ENCODE data around the gene LSM10. TPM values are rescaled to one million over a fixed set of nuclear protein-coding genes. Genes with fewer than 3 reads are reported as not detected.

LSM10 gene
- total RNA-seq, 1 donor from 2014 or later, result 39.4 TPM

DNA sequence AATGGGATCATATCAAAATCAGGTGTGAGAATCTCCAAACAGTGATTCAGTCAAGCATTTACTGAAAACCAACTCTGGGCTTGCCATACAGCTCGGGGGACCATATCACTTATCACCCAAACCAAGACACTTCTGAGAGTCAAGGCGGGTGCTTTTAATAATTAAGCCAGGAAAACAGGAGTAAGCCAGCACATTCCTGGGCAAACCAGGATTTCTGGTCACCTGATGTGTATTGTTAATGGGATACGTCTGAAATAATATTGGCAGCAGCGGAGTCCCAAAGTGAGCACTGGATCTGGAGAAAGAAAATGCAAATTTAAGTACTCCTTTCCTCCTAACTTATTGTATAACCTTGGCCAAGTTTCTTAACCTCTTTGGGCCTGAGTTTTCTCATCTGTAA is 34.9 kb upstream of the LSM10 start:
- TF ChIP-seq CTCF (IDR thresholded peaks at IDR 0.05), result no peak
- Histone ChIP-seq H3K4me1 (no peaks in the 10 kb centered on the region), H3K4me3 (no peak overlapping the region), H3K9me3 (no peaks in the 10 kb centered on the region), H3K27ac (no peak overlapping the region), H3K36me3 (peaks cover 10% of the 10 kb centered on the region), H3K27me3 (no peaks in the 10 kb centered on the region)
- intact Hi-C loops (cut with DNase I), result no loop called here
- DNase-seq (no peak), ATAC-seq (peak; percentile 60)

DNA sequence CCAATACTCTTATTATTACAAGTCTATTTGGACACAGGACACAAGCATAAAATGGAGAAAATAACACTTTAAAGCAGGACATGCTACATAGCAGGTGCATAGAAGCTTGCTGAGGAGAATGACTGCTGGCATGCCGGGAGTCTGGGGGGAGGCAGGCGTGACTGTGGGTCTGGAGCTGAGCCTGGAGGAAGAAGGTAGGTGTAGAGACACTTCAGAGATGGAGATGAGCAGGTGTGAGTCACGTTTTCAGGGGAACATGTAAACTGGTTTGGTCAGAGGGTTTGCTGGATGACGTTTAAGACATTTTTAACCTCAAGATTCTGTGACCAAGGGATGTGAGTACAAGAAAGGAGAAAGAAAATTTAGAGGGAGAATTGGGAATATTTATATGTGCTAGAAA is 28.1 kb upstream of the LSM10 start:
- H3K4me3 ChIP-seq, result no peak overlapping the region
- peaks cover 16% of the 10 kb centered on the region for H3K36me3 ChIP-seq
- intact Hi-C loops (cut with DNase I), result loop anchor here (10.0 kb wide), 1 partner anchor 81 kb away; no protein-coding TSS in a partner anchor
- TF ChIP-seq CTCF (IDR thresholded peaks at IDR 0.05), result no peak
- H3K27ac ChIP-seq, result no peak overlapping the region
- H3K9me3 ChIP-seq, result no peaks in the 10 kb centered on the region
- no peaks in the 10 kb centered on the region for H3K27me3 ChIP-seq
- ATAC-seq (no peak), DNase-seq (no peak)
- peaks cover 3% of the 10 kb centered on the region for H3K4me1 ChIP-seq

DNA sequence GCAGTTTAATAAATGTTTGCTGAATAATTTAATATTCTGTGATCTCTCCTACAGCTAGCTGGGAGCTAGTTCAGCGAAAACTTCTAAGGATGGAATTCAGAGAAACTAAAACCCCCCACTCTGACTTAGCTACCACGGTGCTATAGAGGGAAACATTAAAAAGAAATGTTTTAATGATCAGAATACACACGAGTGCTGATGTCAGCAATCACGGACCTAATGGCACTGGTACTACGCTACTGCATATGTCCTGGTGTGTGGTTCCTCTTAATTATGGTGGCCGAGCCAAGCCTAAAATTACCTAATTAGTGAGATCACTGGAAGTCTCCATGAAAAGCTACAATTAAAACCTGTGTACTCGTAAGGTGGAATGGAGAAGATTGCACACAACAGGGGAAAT is 23.9 kb upstream of the LSM10 start:
- Histone ChIP-seq H3K36me3 (peaks cover 16% of the 10 kb centered on the region), H3K27me3 (no peaks in the 10 kb centered on the region), H3K27ac (no peak overlapping the region), H3K9me3 (no peaks in the 10 kb centered on the region), H3K4me3 (no peak overlapping the region), H3K4me1 (peaks cover 11% of the 10 kb centered on the region)
- TF ChIP-seq CTCF (IDR thresholded peaks at IDR 0.05), result no peak
- intact Hi-C loops (cut with DNase I), result loop anchor here (10.0 kb wide), 1 partner anchor 77 kb away; no protein-coding TSS in a partner anchor
- DNase-seq (no peak), ATAC-seq (no peak)

DNA sequence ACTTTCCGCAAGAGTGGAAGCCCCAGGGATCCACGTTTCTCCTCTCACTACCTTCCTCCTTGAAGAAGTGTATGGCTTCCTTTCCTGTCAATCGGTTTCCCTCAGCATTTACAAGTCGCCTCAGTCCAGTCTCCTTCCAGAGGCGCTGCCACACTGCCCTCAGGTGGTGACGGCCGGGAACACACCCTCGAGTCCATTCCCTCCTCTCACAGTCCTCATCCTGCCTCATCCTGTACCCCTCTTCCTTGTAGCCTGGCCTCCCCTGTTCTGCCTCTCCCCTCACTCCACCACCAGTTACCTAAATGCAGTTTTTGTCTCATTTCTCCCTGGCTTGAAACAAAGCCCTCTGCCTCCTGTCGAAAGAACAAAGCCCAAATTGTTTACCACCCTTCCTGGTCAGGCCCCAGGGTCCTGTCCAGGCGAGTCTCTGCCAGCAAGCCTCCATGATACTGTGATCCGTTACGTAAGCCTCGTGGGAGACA is 23.2 kb upstream of the LSM10 start:
- DNase-seq (peak; percentile 92), ATAC-seq (peak; percentile 99)
- intact Hi-C loops (cut with DNase I), result loop anchor here (10.0 kb wide), 1 partner anchor 76 kb away; no protein-coding TSS in a partner anchor
- Histone ChIP-seq H3K36me3 (peaks cover 16% of the 10 kb centered on the region), H3K27ac (no peak overlapping the region), H3K27me3 (no peaks in the 10 kb centered on the region), H3K9me3 (no peaks in the 10 kb centered on the region), H3K4me3 (no peak overlapping the region), H3K4me1 (peaks cover 11% of the 10 kb centered on the region)
- TF ChIP-seq CTCF (IDR thresholded peaks at IDR 0.05), result peak; percentile 95

- Histone ChIP-seq H3K9me3 (no peaks in the 10 kb centered on the region), H3K4me1 (peaks cover 11% of the 10 kb centered on the region), H3K27me3 (no peaks in the 10 kb centered on the region), H3K4me3 (no peak overlapping the region), H3K36me3 (peaks cover 16% of the 10 kb centered on the region), H3K27ac (no peak overlapping the region)
- TF ChIP-seq CTCF (IDR thresholded peaks at IDR 0.05), result no peak
- ATAC-seq, result no peak
- DNase-seq, result no peak
- intact Hi-C loops (cut with DNase I), result loop anchor here (10.0 kb wide), 1 partner anchor 76 kb away; no protein-coding TSS in a partner anchor
Observed at GRCh38 chr1:36420409-36420808, 22.7 kb upstream of the LSM10 start.

DNA sequence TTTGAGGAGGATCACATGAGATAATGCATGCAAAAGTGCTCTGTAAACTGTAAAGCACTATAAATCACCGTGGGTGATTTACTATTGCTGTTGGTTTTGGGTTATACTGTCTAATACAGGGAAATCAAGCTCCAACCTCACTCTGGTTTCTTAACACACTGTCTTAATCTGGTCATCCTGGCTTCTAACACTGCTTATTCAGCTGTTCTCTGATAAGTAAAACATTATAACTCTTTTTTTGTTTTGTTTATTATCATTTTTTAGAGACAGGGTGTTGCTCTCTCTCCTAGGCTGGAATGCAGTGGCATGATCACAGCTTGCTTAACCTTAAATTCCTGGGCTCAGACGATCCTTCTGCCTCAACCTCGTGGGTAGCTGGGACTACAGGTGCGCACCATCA is 21.9 kb upstream of the LSM10 start:
- no peak overlapping the region for H3K4me3 ChIP-seq
- H3K36me3 ChIP-seq, result peaks cover 16% of the 10 kb centered on the region
- ATAC-seq, result no peak
- H3K27me3 ChIP-seq, result no peaks in the 10 kb centered on the region
- H3K9me3 ChIP-seq, result no peaks in the 10 kb centered on the region
- no peak for DNase-seq
- H3K27ac ChIP-seq, result no peak overlapping the region
- peaks cover 11% of the 10 kb centered on the region for H3K4me1 ChIP-seq
- no peak for TF ChIP-seq CTCF (IDR thresholded peaks at IDR 0.05)
- intact Hi-C loops (cut with DNase I), result no loop called here
